HUDEP-2 (cell line): Measurements from ENCODE around the gene LOC128125822.
"Not testable (repeated sequence)": the region's sequence is repeated elsewhere in the genome, so short reads cannot be mapped to it uniquely, and the experiment has no call there.

Source experiments
- DNase-seq, 76 experiments: peaks; one replicate each; lab custom pipeline; 2025; ENCODE audit not compliant: unreplicated experiment in 76 of 76; lab: John Stamatoyannopoulos, UW

Gene LOC128125822

DNA sequence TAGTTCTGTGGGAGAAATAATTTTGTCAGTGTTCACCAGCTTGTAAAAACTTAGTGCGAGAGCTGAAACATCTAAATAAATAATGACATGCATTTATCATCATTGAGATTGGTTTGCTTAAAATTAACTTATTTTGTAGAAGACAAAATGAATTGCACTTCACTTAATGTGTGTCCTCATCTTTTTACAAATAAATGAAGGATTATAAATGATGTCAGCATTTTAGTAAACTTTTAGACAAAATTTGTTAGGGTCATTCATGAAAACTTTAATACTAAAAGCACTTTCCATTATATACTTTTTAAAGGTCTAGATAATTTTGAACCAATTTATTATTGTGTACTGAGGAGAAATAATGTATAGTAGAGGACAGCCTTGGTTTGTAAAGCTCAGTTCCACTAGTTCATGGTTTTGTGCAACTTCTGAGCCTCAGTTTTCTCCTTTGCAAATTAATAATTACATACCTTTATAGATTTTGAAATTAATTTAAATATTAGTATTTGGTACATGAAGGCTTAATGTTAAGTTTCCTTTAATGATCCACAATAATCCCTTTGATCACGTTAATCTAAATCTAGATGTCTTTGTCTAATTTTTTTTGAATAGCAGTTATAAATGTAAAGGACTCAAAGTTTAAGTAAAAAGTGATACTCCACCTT, 9.2 kb downstream of the LOC128125822 start:
- DNase-seq = no peak

DNA sequence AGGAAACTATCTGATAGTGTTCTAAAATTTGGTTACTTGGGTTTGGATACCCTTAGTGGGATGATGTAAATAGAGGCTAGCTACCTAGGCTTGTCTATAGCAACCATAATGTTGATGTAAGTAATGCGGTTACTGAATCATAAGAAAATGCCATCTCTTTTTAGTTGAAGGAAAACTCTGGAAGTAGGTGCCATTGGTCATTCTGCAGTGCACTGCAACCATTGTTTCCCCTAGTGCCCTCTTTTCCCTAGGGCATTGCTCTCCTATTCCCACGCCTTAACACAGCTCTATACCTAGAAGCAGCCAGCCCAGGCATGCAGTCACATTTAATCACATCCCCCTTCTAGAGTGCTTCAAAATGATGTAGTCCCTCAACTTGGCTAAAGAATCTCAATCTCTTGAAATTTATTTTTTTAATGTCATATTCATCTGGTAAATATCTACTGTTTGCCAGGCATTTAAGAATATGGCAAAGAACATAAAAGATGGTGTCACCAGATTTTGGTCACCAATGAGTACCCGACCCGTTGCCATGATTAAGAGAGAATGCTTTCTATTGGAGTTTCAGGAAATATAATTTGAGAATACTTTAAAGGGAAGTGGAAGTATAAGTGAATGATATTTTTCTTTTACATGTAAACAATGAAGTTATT, 10.4 kb downstream of the LOC128125822 start:
- DNase-seq = no peak

DNA sequence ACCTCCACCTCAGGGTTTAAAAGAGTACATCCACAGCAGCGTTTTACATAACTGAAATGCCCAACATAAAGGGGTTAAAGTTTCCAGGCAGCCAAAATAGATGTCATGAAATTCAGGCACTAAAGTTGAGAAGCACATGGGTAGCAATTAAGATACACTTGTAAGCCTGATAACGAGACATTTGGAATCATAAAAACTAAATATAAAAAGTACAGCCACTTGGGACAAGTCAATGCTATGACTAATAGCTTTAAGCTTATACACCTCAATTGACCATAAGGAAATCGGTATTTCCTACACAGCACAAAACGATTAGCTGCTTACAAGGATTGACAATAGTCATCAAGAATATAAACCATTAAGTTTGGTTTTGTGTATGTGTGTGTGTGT, 11.8 kb downstream of the LOC128125822 start:
- no peak for DNase-seq

DNA sequence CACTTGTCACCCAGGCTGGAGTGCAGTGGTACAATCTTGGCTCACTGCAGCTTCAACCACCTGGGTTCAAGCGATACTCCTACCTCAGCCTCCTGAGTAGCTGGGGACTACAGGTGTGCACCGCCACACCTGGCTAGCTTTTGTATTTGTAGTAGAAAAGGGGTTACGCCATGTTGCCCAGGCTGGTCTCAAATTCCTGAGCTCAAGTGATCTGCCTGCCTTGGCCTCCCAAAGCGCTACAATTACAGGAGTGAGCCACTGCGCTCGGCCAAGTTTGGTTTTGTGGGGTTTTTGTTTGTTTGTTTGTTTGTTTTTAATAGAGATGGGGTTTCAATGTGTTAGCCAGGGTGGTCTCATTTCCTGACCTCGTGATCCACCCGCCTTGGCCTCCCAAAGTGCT, 12.3 kb downstream of the LOC128125822 start:
- no peak for DNase-seq

GRCh38 chr6:63585652-63586051, 13.4 kb downstream of the LOC128125822 start:
- DNase-seq = not testable (repeated sequence)

GRCh38 chr6:63589952-63590411, 17.7 kb downstream of the LOC128125822 start:
- DNase-seq = no peak

GRCh38 chr6:63592886-63593285, 20.6 kb downstream of the LOC128125822 start:
- DNase-seq = no peak

GRCh38 chr6:63597141-63598048, 25.1 kb downstream of the LOC128125822 start:
- no peak for DNase-seq

DNA sequence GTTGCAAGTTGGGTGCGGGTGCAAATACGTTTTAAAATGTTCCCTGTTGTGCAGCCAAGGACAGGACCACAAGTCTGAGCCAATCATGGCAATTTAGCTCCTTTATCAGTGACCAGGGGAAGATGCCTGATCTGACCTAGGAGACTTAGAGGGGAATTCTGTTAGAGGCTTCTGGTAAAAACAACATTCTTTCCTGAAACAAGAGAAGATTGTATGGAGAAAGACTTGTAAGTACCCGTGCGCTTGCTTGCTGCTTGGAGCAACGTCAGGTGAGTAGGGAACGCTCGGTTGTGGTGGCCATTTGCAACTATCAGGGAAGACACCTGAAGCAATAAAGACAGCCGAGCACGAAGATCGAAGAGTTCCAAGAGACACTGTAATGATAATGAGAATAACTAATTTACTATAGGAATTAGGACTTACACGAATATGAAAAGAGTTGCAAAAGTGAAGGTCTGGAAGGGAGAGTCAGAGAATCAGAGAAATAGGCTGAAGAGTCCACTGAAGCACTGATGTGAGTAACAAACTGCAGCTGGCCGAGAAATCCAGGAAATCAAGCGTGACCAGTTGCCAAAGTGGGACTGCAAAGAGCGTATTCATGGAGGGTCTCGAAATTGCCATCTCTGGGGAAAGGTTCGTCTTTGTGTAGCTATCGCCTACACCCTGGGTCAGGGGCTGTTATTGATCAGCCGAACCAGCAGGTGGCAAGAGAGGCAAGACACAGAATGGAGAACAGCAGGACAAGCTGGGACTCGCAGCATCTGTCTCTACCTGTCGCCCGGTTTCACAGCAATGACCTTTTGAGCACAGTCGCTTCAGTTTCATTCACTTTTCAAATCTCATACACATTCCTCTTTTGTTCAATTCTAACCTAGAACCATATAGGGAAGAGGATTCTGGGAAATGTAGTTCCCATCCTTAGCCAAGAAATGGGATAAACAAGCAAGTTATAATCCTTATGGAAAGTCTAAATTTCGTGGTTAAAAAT, 26.1 kb downstream of the LOC128125822 start:
- peak in 69 of 76 experiments; percentile 10 to 81 (median 54) for DNase-seq

DNA sequence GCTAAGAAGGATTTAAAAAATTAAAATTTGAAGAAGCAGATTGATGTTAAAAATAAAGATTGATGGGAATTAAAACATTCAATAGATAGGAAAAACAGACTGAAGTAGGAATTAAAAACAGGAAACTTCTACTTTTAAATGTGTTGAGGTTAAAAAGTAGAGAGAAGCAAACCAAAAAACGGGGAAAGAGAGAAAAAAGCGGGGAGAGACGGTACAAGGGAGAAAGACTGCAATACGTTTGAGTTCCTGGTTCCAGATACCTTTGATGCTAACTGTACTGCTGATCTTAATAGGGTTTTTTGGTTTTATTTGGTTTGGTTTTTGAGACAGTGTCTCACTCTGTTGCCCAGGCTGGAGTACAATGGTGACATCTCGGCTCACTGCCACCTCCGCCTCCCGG, 27.0 kb downstream of the LOC128125822 start:
- DNase-seq = no peak

GRCh38 chr6:63600136-63600535, 27.9 kb downstream of the LOC128125822 start:
- no peak for DNase-seq

- no peak for DNase-seq
Measured at GRCh38 chr6:63609231-63609630, 37.0 kb downstream of the LOC128125822 start.

DNA sequence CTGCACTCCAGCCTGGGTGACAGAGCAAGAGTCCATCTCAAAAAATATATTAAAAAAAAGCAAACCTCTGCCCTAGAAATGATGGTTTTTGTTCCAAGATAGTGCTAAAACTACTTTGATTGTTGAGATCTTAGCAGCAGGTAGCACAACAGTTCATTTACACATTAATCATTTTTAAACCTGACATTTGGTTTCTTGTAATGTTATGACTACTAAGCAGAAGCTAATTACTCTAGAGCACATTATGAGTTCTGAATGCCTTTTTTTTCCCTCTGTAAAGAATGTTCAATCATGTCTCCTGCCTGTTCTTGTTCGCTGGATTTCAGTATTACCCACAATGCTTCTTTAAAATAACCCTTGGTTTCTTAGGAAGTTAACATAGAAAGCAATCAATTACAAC, 38.7 kb downstream of the LOC128125822 start:
- no peak for DNase-seq

DNA sequence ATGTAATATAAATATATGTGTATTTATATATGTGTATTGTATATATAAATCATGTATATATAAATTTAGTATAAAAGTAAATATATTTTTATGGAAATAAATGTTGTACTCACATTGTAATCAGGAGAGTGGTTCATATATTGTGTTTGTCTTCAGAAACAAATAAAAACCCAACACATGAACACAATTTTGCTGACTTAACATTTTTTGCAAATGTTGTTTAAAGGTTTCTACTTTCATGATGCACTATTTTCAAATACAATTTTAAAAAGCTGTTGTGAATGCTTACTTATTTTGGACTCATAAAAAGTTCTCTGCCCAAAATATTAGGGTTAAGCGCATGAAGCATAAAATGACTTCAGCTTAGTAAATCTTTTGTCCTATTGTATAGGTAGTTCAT, 39.3 kb downstream of the LOC128125822 start:
- no peak for DNase-seq

DNA sequence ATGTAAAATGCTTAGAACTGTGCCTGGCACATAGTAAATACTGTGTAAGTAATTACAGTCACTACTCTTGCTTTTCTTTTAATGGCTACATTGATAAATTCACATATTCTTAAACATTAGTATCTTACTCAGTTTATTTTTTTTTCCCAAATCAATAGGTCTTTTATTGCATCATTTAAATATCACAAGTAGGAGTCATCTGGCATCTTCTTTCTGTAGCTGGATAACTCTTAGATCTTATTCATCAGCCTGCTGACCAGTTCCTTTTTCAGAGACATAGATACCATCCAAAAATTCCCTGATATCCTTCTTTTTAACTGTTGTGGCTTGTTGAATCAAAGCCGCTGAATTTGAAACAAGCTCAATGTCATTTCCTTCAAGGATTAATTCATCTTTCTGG, 43.3 kb downstream of the LOC128125822 start:
- no peak for DNase-seq
